HCT116 (cell line): ENCODE measurements around the gene TMEM131. TPM values are rescaled to one million over a fixed set of nuclear protein-coding genes. Genes with fewer than 3 reads are reported as not detected.

Experiments
- ATAC-seq: fragments of 200-7000 bp; cut with Tn5 transposase; 2 replicates; pipeline ENCODE4 v1.9.1; 2020; ENCODE audit warnings: mild to moderate bottlenecking, moderate library complexity
- BruUV-seq: library from RNA; stranded (reverse); fragments of 400-500 nt; replicated peaks from 2 replicates; lab custom pipeline; 2021; lab: Mats Ljungman, UMichigan
- CTCF ChIA-PET: fragments of 300-600 bp; sonication (Branson Sonifier 250); formaldehyde crosslinking; loops from one replicate; lab custom pipeline; 2021; ENCODE audit warnings: antibody characterized with exemption; lab: Charles Lee
- POLR2A ChIA-PET: fragments of 300-600, 350-600 bp; sonication (Branson Sonifier 250); formaldehyde crosslinking; loops from one replicate; lab custom pipeline; 2021; ENCODE audit warnings: antibody characterized with exemption; lab: Charles Lee
- RAD21 ChIA-PET, 2 experiments: fragments of 300-600 bp; sonication (Branson Sonifier 250); formaldehyde crosslinking; loops; one replicate each; lab custom pipeline; 2023; ENCODE audit warnings: low total read pairs in 2 of 2; ENCODE audit not compliant: uncharacterized antibody in 2 of 2, unreplicated experiment in 2 of 2, low non-redundant PET in 1 of 2; lab: Charles Lee
- DNase-seq: peaks from one replicate; pipeline ENCODE4 v3.0.0-alpha.2; 2010; ENCODE audit warnings: low read depth, low spot score
- H2AFZ ChIP-seq: fragments of 200-600 bp; shearing (Covaris generic), sonication (generic); 2 replicates; pipeline ENCODE4 v1.6.1; 2017; ENCODE audit warnings: low read depth, mixed run types, mixed read lengths, antibody characterized with exemption, low read length; ENCODE audit not compliant: poor library complexity, severe bottlenecking
- H3K27ac ChIP-seq: 2 replicates; pipeline ENCODE4 v1.5.1; 2012; ENCODE audit warnings: low read depth, low read length
- H3K27me3 ChIP-seq: fragments of 200-600 bp; sonication (generic); 2 replicates; pipeline ENCODE4 v1.6.1; 2016; ENCODE audit warnings: mixed run types, low read length, mixed read lengths; ENCODE audit not compliant: insufficient read depth
- H3K36me3 ChIP-seq, 2 experiments: fragments of 200-500 bp in 1 of 2; fragments of 200-600 bp in 1 of 2; sonication (Bioruptor generic) in 1 of 2; sonication (generic) in 1 of 2; 2 replicates each; pipeline versions ENCODE4 v1.5.1 to v1.6.1; 2014 to 2016; ENCODE audit warnings: low read length in 2 of 2, inconsistent platforms in 1 of 2, mixed read lengths in 1 of 2, mixed run types in 1 of 2; ENCODE audit not compliant: insufficient read depth in 2 of 2, control insufficient read depth in 1 of 2
- H3K4me1 ChIP-seq, 2 experiments: fragments of 200-600 bp in 1 of 2; sonication (generic) in 1 of 2; 2 replicates each; pipeline versions ENCODE4 v1.5.1 to v1.6.1; 2012 to 2017; ENCODE audit warnings: low read length in 2 of 2, inconsistent platforms in 1 of 2, mild to moderate bottlenecking in 1 of 2, mixed read lengths in 1 of 2, mixed run types in 1 of 2, moderate library complexity in 1 of 2; ENCODE audit not compliant: insufficient read depth in 2 of 2, control insufficient read depth in 1 of 2
- H3K4me2 ChIP-seq: fragments of 200-600 bp; sonication (generic); 2 replicates; pipeline ENCODE4 v1.6.1; 2017; ENCODE audit warnings: mixed run types, low read length, mixed read lengths
- H3K4me3 ChIP-seq, 2 experiments: fragments of 200-600 bp in 1 of 2; sonication (generic) in 1 of 2; replicated peaks in 1 of 2; 2 replicates each; pipeline ENCODE4 v1.5.1; 2011 to 2016; ENCODE audit warnings: low read length in 2 of 2, control low read depth in 1 of 2, low read depth in 1 of 2, mild to moderate bottlenecking in 1 of 2, mixed read lengths in 1 of 2, mixed run types in 1 of 2
- H3K79me2 ChIP-seq: fragments of 200-600 bp; sonication (generic); 2 replicates; pipeline ENCODE4 v1.6.1; 2017; ENCODE audit warnings: mild to moderate bottlenecking, mixed run types, low read length, moderate library complexity, mixed read lengths; ENCODE audit not compliant: insufficient read depth
- H3K9ac ChIP-seq: fragments of 200-600 bp; sonication (generic); 2 replicates; pipeline ENCODE4 v1.6.1; 2016; ENCODE audit warnings: low read length, mixed read lengths
- H3K9me2 ChIP-seq: fragments of 200-600 bp; sonication (generic), shearing (Covaris generic); 2 replicates; pipeline ENCODE4 v1.6.1; 2017; ENCODE audit warnings: mixed run types, mild to moderate bottlenecking, moderate library complexity; ENCODE audit not compliant: insufficient read depth
- H3K9me3 ChIP-seq, 2 experiments: fragments of 200-500 bp in 1 of 2; fragments of 200-600 bp in 1 of 2; sonication (Bioruptor generic) in 1 of 2; sonication (generic) in 1 of 2; 2 replicates each; pipeline ENCODE4 v1.6.1; 2014 to 2017; ENCODE audit warnings: low read length in 2 of 2, mixed read lengths in 2 of 2, inconsistent platforms in 1 of 2, low read depth in 1 of 2, mild to moderate bottlenecking in 1 of 2, mixed run types in 1 of 2, moderate library complexity in 1 of 2; ENCODE audit not compliant: control insufficient read depth in 1 of 2, insufficient read depth in 1 of 2
- H4K20me1 ChIP-seq: fragments of 200-600 bp; sonication (generic), shearing (Covaris generic); 2 replicates; pipeline ENCODE4 v1.6.1; 2017; ENCODE audit warnings: mixed run types, mild to moderate bottlenecking, moderate library complexity; ENCODE audit not compliant: insufficient read depth
- EZH2phosphoT487 ChIP-seq: fragments of 200-600 bp; IDR thresholded peaks from 2 replicates; pipeline ENCODE4 v1.6.1; 2018; ENCODE audit warnings: antibody characterized with exemption, borderline replicate concordance
- POLR2AphosphoS5 ChIP-seq: IDR thresholded peaks from 2 replicates; pipeline ENCODE4 v1.6.1; 2011; ENCODE audit warnings: mild to moderate bottlenecking, low read depth, low read length, moderate library complexity
- RAD21 ChIP-seq: IDR thresholded peaks from 2 replicates; pipeline ENCODE4 v1.6.1; 2012; ENCODE audit warnings: low read depth, mild to moderate bottlenecking
- YY1 ChIP-seq: IDR thresholded peaks from 2 replicates; pipeline ENCODE4 v1.6.1; 2011; ENCODE audit warnings: low read length, low read depth, moderate library complexity, mild to moderate bottlenecking; ENCODE audit not compliant: insufficient replicate concordance; ENCODE audit errors: extremely low read depth
- ZBTB33 ChIP-seq: IDR thresholded peaks from 2 replicates; pipeline ENCODE4 v1.6.1; 2011; ENCODE audit warnings: mild to moderate bottlenecking, low read length, moderate library complexity; ENCODE audit not compliant: insufficient replicate concordance; ENCODE audit errors: extremely low read depth
- intact Hi-C: fragments of 100-400 bp; cut with micrococcal nuclease; formaldehyde crosslinking; loops from 2 replicates; pipeline ENCODE4 v1.10.0; 2022
- total RNA-seq: library from RNA; stranded (reverse); gene quantifications from one replicate; pipeline ENCODE4 v1.2.1, GENCODE V29; 2021; ENCODE audit not compliant: unreplicated experiment

Gene TMEM131
- total RNA-seq, 1 experiment from 2014 or later = 51.5 TPM

GRCh38 chr2:97752342-97753334 lies 243.1 kb downstream of the TMEM131 start:
- Histone ChIP-seq H3K79me2 (no peaks in the 10 kb centered on the region), H2AFZ (no peak overlapping the region), H3K27ac (no peak overlapping the region), H3K9me2 (no peaks in the 10 kb centered on the region), H3K36me3 (0 out of 4 replicates have a peak, but pooled peaks cover 0 to 3% of the 10 kb centered on the region in 2 experiments), H3K9me3 (no peaks in the 10 kb centered on the region), H3K27me3 (no peaks in the 10 kb centered on the region), H3K4me3 (no peak overlapping the region), H3K4me2 (no peak overlapping the region), H3K9ac (no peak overlapping the region), H3K4me1 (peaks cover 0 to 10% of the 10 kb centered on the region in 2 experiments; a peak in 1 of 4 replicates), H4K20me1 (no peaks in the 10 kb centered on the region)
- ChIA-PET RAD21 (no interaction called here), CTCF (interaction anchor here (0.9 to 1.0 kb wide), 2 partner anchors 12 kb away, joined by 3 read pairs; no protein-coding TSS in a partner anchor), POLR2A (no interaction called here)
- intact Hi-C loops = no loop called here
- no TSS peak for BruUV-seq
- ATAC-seq (no peak), DNase-seq (no peak)
- TF ChIP-seq EZH2phosphoT487 (no peak), POLR2AphosphoS5 (no peak), YY1 (no peak), ZBTB33 (no peak), RAD21 (no peak)
